ENCODE results near the gene TRIP6. TPM values are rescaled to one million over a fixed set of nuclear protein-coding genes. Genes with fewer than 3 reads are reported as not detected.
A peak's percentile ranks its signal among the peaks of the same experiment; 100 is the strongest.

The TRIP6 gene
- 31.7 TPM for total RNA-seq
- 10 to 100 TPM; 40.8 to 57.6 (median 47.0) TPM for polyA plus RNA-seq (ENCODE audit: insufficient read depth in 1 of 8, insufficient read length in 8 of 8, low replicate concordance in 1 of 8)
- long read RNA-seq, donor 1, partial matches to known transcripts = 6 of 10 reads
- long read RNA-seq, donor 1, other reads (novel, unspliced or antisense) = 0 of 10 reads
- long read RNA-seq, donor 2, partial matches to known transcripts = 0 of 3 reads
- long read RNA-seq, donor 2, other reads (novel, unspliced or antisense) = 0 of 3 reads
- long read RNA-seq, donor 3, transcript TRIP6-201 (9 exons, 1,942 nt) = major isoform, 11 of 21 reads
- long read RNA-seq, donor 3, partial matches to known transcripts = 10 of 21 reads
- long read RNA-seq, donor 3, other reads (novel, unspliced or antisense) = 0 of 21 reads
- long read RNA-seq, donor 4, transcript TRIP6-201 (9 exons, 1,942 nt) = major isoform, 8 of 14 reads
- long read RNA-seq, donor 4, partial matches to known transcripts = 6 of 14 reads
- long read RNA-seq, donor 4, other reads (novel, unspliced or antisense) = 0 of 14 reads
- long read RNA-seq, donor 5, transcript TRIP6-201 (9 exons, 1,942 nt) = major isoform, 34 of 89 reads
- long read RNA-seq, donor 5, partial matches to known transcripts = 52 of 89 reads
- long read RNA-seq, donor 5, other reads (novel, unspliced or antisense) = 0 of 89 reads
- long read RNA-seq, donor 6, transcript TRIP6-201 (9 exons, 1,942 nt) = major isoform, 12 of 22 reads
- long read RNA-seq, donor 6, partial matches to known transcripts = 10 of 22 reads
- long read RNA-seq, donor 6, other reads (novel, unspliced or antisense) = 0 of 22 reads
- long read RNA-seq, donor 7, transcript TRIP6-201 (9 exons, 1,942 nt) = major isoform, 11 of 42 reads
- long read RNA-seq, donor 7, partial matches to known transcripts = 29 of 42 reads
- long read RNA-seq, donor 7, other reads (novel, unspliced or antisense) = 0 of 42 reads
- long read RNA-seq, donor 8, partial matches to known transcripts = 0 of 2 reads
- long read RNA-seq, donor 8, other reads (novel, unspliced or antisense) = 0 of 2 reads
- long read RNA-seq, donor 9, transcript TRIP6-201 (9 exons, 1,942 nt) = major isoform, 7 of 13 reads
- long read RNA-seq, donor 9, partial matches to known transcripts = 6 of 13 reads
- long read RNA-seq, donor 9, other reads (novel, unspliced or antisense) = 0 of 13 reads
- long read RNA-seq, donor 10, transcript TRIP6-201 (9 exons, 1,942 nt) = major isoform, 8 of 8 reads
- long read RNA-seq, donor 10, partial matches to known transcripts = 0 of 8 reads
- long read RNA-seq, donor 10, other reads (novel, unspliced or antisense) = 0 of 8 reads
- long read RNA-seq, donor 11, transcript TRIP6-201 (9 exons, 1,942 nt) = major isoform, 9 of 21 reads
- long read RNA-seq, donor 11, partial matches to known transcripts = 12 of 21 reads
- long read RNA-seq, donor 11, other reads (novel, unspliced or antisense) = 0 of 21 reads

- Histone ChIP-seq H3K36me3 (ENCODE audit: control insufficient read depth, insufficient read depth, low read length) (peaks cover 47% of the 10 kb centered on the region), H3K4me1 (ENCODE audit: control insufficient read depth, insufficient read depth, low read length) (peaks cover 43% of the 10 kb centered on the region)
- WGBS (ENCODE audit: insufficient coverage) = 2% methylated on average over 16 of the region's 42 CpGs
Observed at GRCh38 chr7:100867040-100867775, at the start of gene TRIP6. Gene TRIP6, plus strand, starts transcription at chr7:100867387. Its CDS starts 111 bp downstream, at chr7:100867498.

GRCh38 chr7:100818366-100818765, 48.8 kb upstream of the TRIP6 start:
- H3K4me3 ChIP-seq (ENCODE audit: low read length) = no peak overlapping the region
- no peak overlapping the region for H3K27ac ChIP-seq (ENCODE audit: low read length)
- H3K27me3 ChIP-seq (ENCODE audit: control insufficient read depth, insufficient read depth, low read length) = no peaks in the 10 kb centered on the region
- H3K9me3 ChIP-seq (replicated peaks; ENCODE audit: control insufficient read depth, low read depth, low read length) = no peaks in the 10 kb centered on the region
- H3K36me3 ChIP-seq (ENCODE audit: control insufficient read depth, insufficient read depth, low read length) = peaks cover 88% of the 10 kb centered on the region
- no peaks in the 10 kb centered on the region for H3K4me1 ChIP-seq (ENCODE audit: control insufficient read depth, insufficient read depth, low read length)
- no peak for DNase-seq
- WGBS (ENCODE audit: insufficient coverage) = 90% methylated on average over 8 of the region's 9 CpGs

More at GRCh38 chr7:100867040-100867775, at the start of gene TRIP6:
- H3K27ac ChIP-seq (ENCODE audit: low read length) = peak within 1 kb of the TSS; percentile 91
- H3K4me3 ChIP-seq (ENCODE audit: low read length) = peak within 1 kb of the TSS; percentile 96
- H3K27me3 ChIP-seq (ENCODE audit: control insufficient read depth, insufficient read depth, low read length) = no peaks in the 10 kb centered on the region
- peak; percentile 97 for DNase-seq
- H3K9me3 ChIP-seq (replicated peaks; ENCODE audit: control insufficient read depth, low read depth, low read length) = no peaks in the 10 kb centered on the region

GRCh38 chr7:100818825-100819224, 48.4 kb upstream of the TRIP6 start:
- no peak overlapping the region for H3K27ac ChIP-seq (ENCODE audit: low read length)
- WGBS (ENCODE audit: insufficient coverage) = 86% methylated on average over 5 of the region's 6 CpGs
- H3K27me3 ChIP-seq (ENCODE audit: control insufficient read depth, insufficient read depth, low read length) = no peaks in the 10 kb centered on the region
- no peak for DNase-seq
- H3K9me3 ChIP-seq (replicated peaks; ENCODE audit: control insufficient read depth, low read depth, low read length) = no peaks in the 10 kb centered on the region
- H3K36me3 ChIP-seq (ENCODE audit: control insufficient read depth, insufficient read depth, low read length) = peaks cover 88% of the 10 kb centered on the region
- H3K4me3 ChIP-seq (ENCODE audit: low read length) = no peak overlapping the region
- H3K4me1 ChIP-seq (ENCODE audit: control insufficient read depth, insufficient read depth, low read length) = no peaks in the 10 kb centered on the region

- no peaks in the 10 kb centered on the region for H3K27me3 ChIP-seq (ENCODE audit: control insufficient read depth, insufficient read depth, low read length)
- H3K9me3 ChIP-seq (replicated peaks; ENCODE audit: control insufficient read depth, low read depth, low read length) = no peaks in the 10 kb centered on the region
- H3K36me3 ChIP-seq (ENCODE audit: control insufficient read depth, insufficient read depth, low read length) = peaks cover 83% of the 10 kb centered on the region
- 92% methylated on average over 19 of the region's 23 CpGs for WGBS (ENCODE audit: insufficient coverage)
- no peak overlapping the region for H3K27ac ChIP-seq (ENCODE audit: low read length)
- no peak for DNase-seq
- H3K4me3 ChIP-seq (ENCODE audit: low read length) = no peak overlapping the region
- H3K4me1 ChIP-seq (ENCODE audit: control insufficient read depth, insufficient read depth, low read length) = peaks cover 4% of the 10 kb centered on the region
Observed at GRCh38 chr7:100819586-100819985, 47.6 kb upstream of the TRIP6 start.

GRCh38 chr7:100822236-100823139, 44.7 kb upstream of the TRIP6 start:
- no peak for DNase-seq
- Histone ChIP-seq H3K9me3 (replicated peaks; ENCODE audit: control insufficient read depth, low read depth, low read length) (no peaks in the 10 kb centered on the region), H3K4me3 (ENCODE audit: low read length) (no peak overlapping the region), H3K27ac (ENCODE audit: low read length) (no peak overlapping the region), H3K36me3 (ENCODE audit: control insufficient read depth, insufficient read depth, low read length) (peaks cover 60% of the 10 kb centered on the region), H3K4me1 (ENCODE audit: control insufficient read depth, insufficient read depth, low read length) (peaks cover 22% of the 10 kb centered on the region), H3K27me3 (ENCODE audit: control insufficient read depth, insufficient read depth, low read length) (no peaks in the 10 kb centered on the region)
- 92% methylated on average over 35 of the region's 43 CpGs for WGBS (ENCODE audit: insufficient coverage)

GRCh38 chr7:100823140-100823525, 44.1 kb upstream of the TRIP6 start:
- Histone ChIP-seq H3K9me3 (replicated peaks; ENCODE audit: control insufficient read depth, low read depth, low read length) (no peaks in the 10 kb centered on the region), H3K27me3 (ENCODE audit: control insufficient read depth, insufficient read depth, low read length) (peaks cover 5% of the 10 kb centered on the region), H3K4me3 (ENCODE audit: low read length) (no peak overlapping the region), H3K27ac (ENCODE audit: low read length) (no peak overlapping the region), H3K4me1 (ENCODE audit: control insufficient read depth, insufficient read depth, low read length) (peaks cover 25% of the 10 kb centered on the region), H3K36me3 (ENCODE audit: control insufficient read depth, insufficient read depth, low read length) (peaks cover 55% of the 10 kb centered on the region)
- WGBS (ENCODE audit: insufficient coverage) = 61% methylated on average over 4 of the region's 7 CpGs
- DNase-seq = no peak

GRCh38 chr7:100823534-100823933, 43.7 kb upstream of the TRIP6 start:
- Histone ChIP-seq H3K27me3 (ENCODE audit: control insufficient read depth, insufficient read depth, low read length) (peaks cover 7% of the 10 kb centered on the region), H3K27ac (ENCODE audit: low read length) (no peak overlapping the region), H3K4me3 (ENCODE audit: low read length) (no peak overlapping the region), H3K36me3 (ENCODE audit: control insufficient read depth, insufficient read depth, low read length) (peaks cover 51% of the 10 kb centered on the region), H3K9me3 (replicated peaks; ENCODE audit: control insufficient read depth, low read depth, low read length) (no peaks in the 10 kb centered on the region), H3K4me1 (ENCODE audit: control insufficient read depth, insufficient read depth, low read length) (peaks cover 27% of the 10 kb centered on the region)
- 88% methylated on average over 31 of the region's 31 CpGs for WGBS (ENCODE audit: insufficient coverage)
- DNase-seq = no peak

GRCh38 chr7:100824499-100825214, 42.5 kb upstream of the TRIP6 start:
- Histone ChIP-seq H3K27ac (ENCODE audit: low read length) (no peak overlapping the region), H3K27me3 (ENCODE audit: control insufficient read depth, insufficient read depth, low read length) (peaks cover 10% of the 10 kb centered on the region), H3K4me3 (ENCODE audit: low read length) (peak overlapping the region; percentile 83), H3K9me3 (replicated peaks; ENCODE audit: control insufficient read depth, low read depth, low read length) (no peaks in the 10 kb centered on the region), H3K36me3 (ENCODE audit: control insufficient read depth, insufficient read depth, low read length) (peaks cover 40% of the 10 kb centered on the region), H3K4me1 (ENCODE audit: control insufficient read depth, insufficient read depth, low read length) (peaks cover 29% of the 10 kb centered on the region)
- WGBS (ENCODE audit: insufficient coverage) = 11% methylated on average over 8 of the region's 18 CpGs
- DNase-seq = no peak

All from muscle of leg (tissue), 16 donors.